ENCODE data around the gene LRRC8D. TPM values are rescaled to one million over a fixed set of nuclear protein-coding genes. Genes with fewer than 3 reads are reported as not detected.

Gene LRRC8D
- total RNA-seq, 1 donor from 2014 or later, result 22.2 TPM

GRCh38 chr1:89826594-89826993 lies 5.8 kb downstream of the LRRC8D start:
- no peaks in the 10 kb centered on the region for H3K36me3 ChIP-seq
- no peak for DNase-seq
- TF ChIP-seq CTCF (IDR thresholded peaks at IDR 0.05), result no peak
- no peak overlapping the region for H3K27ac ChIP-seq
- H3K9me3 ChIP-seq, result no peaks in the 10 kb centered on the region
- H3K4me1 ChIP-seq, result peaks cover 27% of the 10 kb centered on the region
- H3K4me3 ChIP-seq, result no peak overlapping the region
- intact Hi-C loops (cut with DNase I), result no loop called here
- ATAC-seq, result no peak
- H3K27me3 ChIP-seq (ENCODE audit: low read depth), result no peaks in the 10 kb centered on the region

GRCh38 chr1:89827330-89827729 lies 6.5 kb downstream of the LRRC8D start:
- no peak for TF ChIP-seq CTCF (IDR thresholded peaks at IDR 0.05)
- H3K27ac ChIP-seq, result no peak overlapping the region
- H3K36me3 ChIP-seq, result no peaks in the 10 kb centered on the region
- intact Hi-C loops (cut with DNase I), result no loop called here
- no peak overlapping the region for H3K4me3 ChIP-seq
- DNase-seq (no peak), ATAC-seq (no peak)
- H3K27me3 ChIP-seq (ENCODE audit: low read depth), result no peaks in the 10 kb centered on the region
- H3K4me1 ChIP-seq, result peaks cover 24% of the 10 kb centered on the region
- H3K9me3 ChIP-seq, result no peaks in the 10 kb centered on the region

- no peak for TF ChIP-seq CTCF (IDR thresholded peaks at IDR 0.05)
- intact Hi-C loops (cut with DNase I), result no loop called here
- no peaks in the 10 kb centered on the region for H3K36me3 ChIP-seq
- peaks cover 24% of the 10 kb centered on the region for H3K4me1 ChIP-seq
- no peak for ATAC-seq
- H3K27me3 ChIP-seq (ENCODE audit: low read depth), result no peaks in the 10 kb centered on the region
- no peak overlapping the region for H3K4me3 ChIP-seq
- H3K9me3 ChIP-seq, result no peaks in the 10 kb centered on the region
- H3K27ac ChIP-seq, result no peak overlapping the region
- DNase-seq, result no peak
Observed at GRCh38 chr1:89827902-89828301, 7.1 kb downstream of the LRRC8D start.

- Histone ChIP-seq H3K4me1 (peaks cover 24% of the 10 kb centered on the region), H3K4me3 (no peak overlapping the region), H3K36me3 (no peaks in the 10 kb centered on the region), H3K27me3 (ENCODE audit: low read depth) (no peaks in the 10 kb centered on the region), H3K27ac (no peak overlapping the region), H3K9me3 (no peaks in the 10 kb centered on the region)
- no peak for ATAC-seq
- intact Hi-C loops (cut with DNase I), result no loop called here
- DNase-seq, result no peak
- TF ChIP-seq CTCF (IDR thresholded peaks at IDR 0.05), result no peak
Observed at GRCh38 chr1:89829186-89829585, 8.4 kb downstream of the LRRC8D start.

GRCh38 chr1:89831462-89832120 lies 10.8 kb downstream of the LRRC8D start:
- no peak for ATAC-seq
- Histone ChIP-seq H3K27ac (no peak overlapping the region), H3K27me3 (ENCODE audit: low read depth) (no peaks in the 10 kb centered on the region), H3K4me1 (peaks cover 23% of the 10 kb centered on the region), H3K36me3 (no peaks in the 10 kb centered on the region), H3K9me3 (no peaks in the 10 kb centered on the region), H3K4me3 (no peak overlapping the region)
- no peak for DNase-seq
- TF ChIP-seq CTCF (IDR thresholded peaks at IDR 0.05), result no peak
- intact Hi-C loops (cut with DNase I), result no loop called here

Measured in lower lobe of right lung (tissue), 2 donors.